GM18511 (cell line): ENCODE results near the gene PALM3.

Experiments used
- ATAC-seq: cut with Tn5 transposase; IDR thresholded peaks from one replicate; pipeline ENCODE4 v1.9.1; 2021; ENCODE audit warnings: mild to moderate bottlenecking, moderate library complexity; ENCODE audit not compliant: unreplicated experiment

Gene PALM3

GRCh38 chr19:14004619-14005348 lies 57.1 kb downstream of the PALM3 start:
- no peak for ATAC-seq
